GM20431 (cell line): ENCODE data around the gene GADD45B.

Experiments used
- in situ Hi-C: fragments of 300-500 bp; cut with MseI, MboI; formaldehyde crosslinking; loops from one replicate; pipeline ENCODE4 v1.15.0; 2020; ENCODE audit warnings: low sequenced_read_pairs; ENCODE audit not compliant: unreplicated experiment

GADD45B gene

DNA sequence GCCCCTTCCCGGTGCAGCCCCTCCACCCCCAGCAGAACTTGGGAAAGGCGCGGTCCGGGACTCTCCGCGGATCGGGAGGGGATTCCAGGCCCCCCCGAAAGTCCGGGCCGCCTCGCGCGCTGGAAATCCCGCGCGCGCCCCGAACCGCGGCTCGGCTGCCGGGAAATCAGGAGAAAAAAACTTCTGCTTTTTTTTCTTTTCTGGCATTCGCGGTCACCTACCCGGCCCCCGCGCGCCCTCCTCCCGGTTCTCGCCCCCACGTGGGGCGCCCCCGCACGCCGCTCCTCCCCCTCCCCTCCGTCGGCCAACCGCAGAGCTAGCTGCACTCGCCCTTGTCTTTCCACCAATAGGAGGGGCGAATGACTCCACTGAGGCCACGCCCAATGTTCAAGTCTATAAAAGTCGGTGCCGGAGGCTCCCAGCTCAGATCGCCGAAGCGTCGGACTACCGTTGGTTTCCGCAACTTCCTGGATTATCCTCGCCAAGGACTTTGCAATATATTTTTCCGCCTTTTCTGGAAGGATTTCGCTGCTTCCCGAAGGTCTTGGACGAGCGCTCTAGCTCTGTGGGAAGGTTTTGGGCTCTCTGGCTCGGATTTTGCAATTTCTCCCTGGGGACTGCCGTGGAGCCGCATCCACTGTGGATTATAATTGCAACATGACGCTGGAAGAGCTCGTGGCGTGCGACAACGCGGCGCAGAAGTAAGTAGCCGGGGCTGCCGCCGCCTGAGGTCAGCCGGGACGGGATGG, at the start of gene GADD45B:
TSS of gene GADD45B (plus strand) at position 426 of the 749 bp plus-strand sequence. CDS start at position 658, 232 bp downstream.
- in situ Hi-C loops = loop anchor here (10.0 kb wide), 1 partner anchor 139 kb away; no protein-coding TSS in a partner anchor

DNA sequence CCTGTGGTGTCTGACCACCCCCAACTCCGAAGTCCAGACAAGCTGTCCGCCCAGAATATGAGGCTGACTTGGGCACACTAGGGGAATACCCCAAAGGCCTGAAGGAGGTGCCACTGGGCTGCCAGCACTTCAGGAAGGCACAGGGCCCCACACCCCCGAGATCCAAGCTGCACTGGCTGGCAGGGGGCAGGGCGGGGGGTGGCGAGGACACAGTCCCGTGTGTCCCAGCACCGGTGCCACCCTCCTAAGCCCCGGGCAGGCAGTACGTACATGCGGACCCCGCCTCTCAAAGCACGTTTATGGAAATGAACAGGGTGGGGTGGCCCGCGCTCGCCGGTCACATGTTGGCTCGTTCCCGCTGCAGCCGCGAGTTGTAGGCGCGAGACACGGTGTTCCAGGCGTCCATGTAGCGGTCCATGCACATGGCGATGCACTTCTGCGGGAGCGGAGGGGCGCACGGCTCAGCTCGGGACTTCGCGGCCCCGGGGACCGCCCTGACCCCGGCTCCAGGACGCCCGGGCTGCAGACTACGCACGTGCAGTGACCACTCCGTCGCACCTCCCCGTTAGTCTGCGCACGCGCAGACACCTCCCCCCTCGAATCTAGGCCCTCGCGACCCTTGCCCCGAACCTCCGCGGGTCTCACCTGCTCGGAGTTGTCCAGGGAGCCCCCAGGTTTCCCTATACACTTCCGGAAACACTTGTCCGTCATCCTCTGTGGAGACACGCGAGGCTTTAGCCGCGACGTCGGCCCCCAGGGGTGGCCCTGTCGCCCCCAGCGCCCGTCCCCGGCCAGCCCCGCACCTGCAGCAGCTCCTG, 49.1 kb upstream of the GADD45B start:
- in situ Hi-C loops = no loop called here

DNA sequence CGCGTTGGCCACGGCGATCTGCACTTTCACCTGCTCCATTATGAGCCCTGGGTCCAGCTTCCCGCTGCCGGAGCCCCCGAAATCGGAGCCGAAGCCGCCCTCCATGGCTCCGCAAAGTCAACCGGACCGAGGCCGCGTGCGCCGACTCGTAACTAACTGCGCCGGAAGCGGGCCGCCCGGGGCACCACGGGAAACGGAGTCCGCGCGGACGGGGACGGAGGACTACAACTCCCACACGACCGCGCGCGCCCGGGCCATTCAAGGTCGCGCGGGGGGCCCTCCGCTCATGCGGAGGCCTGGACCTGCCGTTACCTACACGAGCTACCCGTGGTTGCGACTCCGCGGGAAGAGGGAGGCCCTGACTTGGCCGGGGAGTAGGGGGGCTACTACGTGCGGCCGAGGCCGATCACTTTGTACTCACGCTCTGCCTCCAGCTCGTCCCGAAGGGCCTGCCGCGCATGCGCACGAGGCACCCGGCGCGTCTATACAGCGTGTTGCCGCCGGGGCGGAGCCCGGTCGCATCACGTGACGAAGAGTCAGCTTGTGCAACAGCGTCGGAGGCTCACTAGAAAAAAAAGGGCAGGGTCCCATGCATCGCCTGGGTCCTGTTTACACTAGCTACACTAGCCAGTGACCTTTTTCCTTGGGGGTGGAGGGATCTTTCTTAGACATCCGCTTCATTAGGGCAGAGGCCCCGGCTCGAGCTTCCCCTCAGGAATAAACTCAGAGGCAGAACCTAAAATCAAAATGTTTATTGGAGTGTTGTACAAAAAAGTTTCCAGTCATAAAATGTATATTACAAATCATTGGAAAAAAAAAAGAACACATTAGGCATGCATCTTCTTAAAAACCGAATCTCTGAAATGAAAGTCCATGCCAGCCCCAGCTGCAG, 48.3 kb upstream of the GADD45B start, which contains the start of gene TIMM13:
TSS of gene TIMM13 (minus strand) at position 158 of the 892 bp plus-strand sequence. CDS start at position 105, 53 bp downstream.
- in situ Hi-C loops = no loop called here

DNA sequence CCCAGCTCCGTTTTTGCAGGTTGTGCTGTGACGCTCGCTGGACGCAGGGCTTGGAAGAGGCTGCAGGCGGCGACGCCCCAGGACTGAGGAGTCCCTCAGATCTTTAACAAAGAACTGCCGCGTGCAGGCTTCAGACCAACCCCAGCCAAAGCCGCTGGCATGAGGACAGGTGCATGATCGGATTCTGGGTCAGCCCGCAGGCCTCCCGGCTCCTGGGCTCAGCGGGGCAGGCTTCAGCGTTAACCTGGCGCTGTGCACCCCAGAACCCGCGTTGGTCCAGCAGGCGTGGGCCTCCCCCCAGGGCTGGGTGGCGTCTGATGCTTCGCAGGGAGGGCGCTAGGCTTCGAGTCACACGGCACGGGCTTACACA, 47.6 kb upstream of the GADD45B start:
- in situ Hi-C loops = no loop called here

DNA sequence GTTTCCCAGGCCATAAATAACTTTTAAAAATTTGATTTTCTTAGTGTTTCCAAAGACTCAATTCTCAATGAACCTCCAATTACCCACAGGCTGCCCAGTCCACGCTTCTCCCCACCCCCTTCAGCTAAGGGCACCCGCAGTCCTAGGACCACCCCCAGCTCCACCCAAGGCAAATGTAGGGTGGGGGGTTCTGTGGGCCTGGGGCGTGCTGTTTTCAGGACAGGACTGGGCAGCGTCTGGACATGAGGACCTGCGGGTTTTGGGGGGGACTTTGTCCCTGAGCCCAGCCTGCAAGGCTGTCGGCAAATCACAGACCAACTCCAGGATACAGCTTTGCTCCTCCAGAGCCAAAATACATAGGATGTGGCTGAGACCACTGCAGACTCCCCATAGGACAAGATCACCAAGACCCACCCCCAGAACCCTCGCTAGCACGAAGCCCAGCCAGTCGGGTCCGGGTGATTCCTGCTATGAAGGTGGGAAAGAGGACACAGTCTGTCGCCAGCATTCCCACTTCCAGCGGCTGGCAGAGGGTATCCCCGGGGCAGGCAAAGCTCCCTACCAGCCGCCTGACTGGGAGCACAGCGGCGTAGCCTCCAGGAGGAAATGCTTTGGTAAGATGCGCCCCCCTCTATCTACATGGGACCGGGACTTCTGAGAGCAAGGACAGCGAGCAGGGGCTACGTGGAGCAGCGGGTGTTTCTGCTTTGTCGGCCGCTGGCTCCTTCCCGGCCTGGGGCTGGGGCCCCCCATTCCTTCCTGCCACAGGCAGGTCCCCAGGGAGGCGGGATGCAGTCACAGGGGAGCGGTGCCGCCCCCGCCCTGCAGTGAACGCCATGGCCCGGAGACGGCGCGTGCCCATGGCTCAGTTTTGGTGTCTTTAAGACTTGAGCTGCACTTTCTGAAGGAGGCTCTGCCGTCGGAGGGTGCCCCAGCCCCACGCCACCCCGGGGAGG, 46.9 kb upstream of the GADD45B start:
- in situ Hi-C loops = no loop called here

GRCh38 chr19:2429917-2430535, 45.9 kb upstream of the GADD45B start:
- in situ Hi-C loops = no loop called here

- in situ Hi-C loops = no loop called here
Measured at GRCh38 chr19:2431318-2432055, 44.4 kb upstream of the GADD45B start.

DNA sequence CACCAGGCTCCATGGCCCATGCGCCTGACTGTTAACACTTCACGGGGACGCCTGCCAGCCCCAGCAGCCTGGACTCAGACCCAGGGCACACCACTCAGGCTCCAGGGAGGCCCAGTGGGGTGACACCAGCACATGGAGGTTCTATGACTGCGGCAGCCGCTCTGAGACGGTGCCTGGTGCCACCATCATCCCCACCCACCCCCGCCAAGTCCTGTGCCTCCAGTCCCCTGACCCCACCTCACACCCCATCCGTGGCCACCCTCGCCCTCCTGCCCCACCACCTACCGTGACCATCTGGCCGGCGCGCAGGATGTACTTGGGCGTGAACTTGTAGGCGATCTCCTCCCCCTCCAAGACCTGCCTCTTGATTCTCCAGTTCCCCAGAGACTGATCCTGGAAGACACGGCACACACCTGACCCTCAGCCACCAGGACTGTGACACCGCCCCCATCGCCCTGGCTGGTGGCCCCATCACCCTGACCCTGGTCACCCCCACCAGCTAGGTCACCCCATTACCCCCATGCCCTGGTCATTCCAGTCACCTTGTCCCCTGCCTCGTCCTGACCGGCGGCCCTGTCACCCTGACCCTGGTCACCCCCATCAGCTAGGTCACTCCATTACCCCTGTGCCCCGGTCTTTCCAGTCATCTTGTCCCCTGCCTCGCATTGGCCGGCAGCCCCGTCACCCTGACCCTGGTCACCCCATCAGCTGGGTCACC, 43.6 kb upstream of the GADD45B start:
- in situ Hi-C loops = no loop called here

DNA sequence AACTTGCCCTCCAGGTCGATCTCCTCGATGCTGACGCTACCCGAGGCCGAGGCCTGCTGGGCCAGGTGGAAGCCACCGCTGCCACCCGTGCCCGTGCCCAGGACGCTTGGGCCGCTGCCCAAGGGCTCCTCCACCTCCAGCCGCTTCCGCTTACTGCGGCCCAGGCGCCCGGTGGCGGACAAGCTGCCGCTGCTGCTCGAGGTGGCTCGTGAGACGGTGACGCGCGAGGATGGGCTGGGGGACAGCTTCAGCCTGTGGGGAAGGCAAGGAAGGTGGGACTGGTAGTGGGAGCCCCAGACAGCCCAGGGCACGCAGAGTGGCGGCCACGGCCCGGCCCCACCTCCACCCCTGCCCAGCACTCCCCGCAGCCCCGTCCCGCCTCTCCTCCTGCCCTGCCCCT, 42.1 kb upstream of the GADD45B start:
- in situ Hi-C loops = no loop called here

- in situ Hi-C loops = no loop called here
Measured at GRCh38 chr19:2434267-2434666, 41.7 kb upstream of the GADD45B start.

DNA sequence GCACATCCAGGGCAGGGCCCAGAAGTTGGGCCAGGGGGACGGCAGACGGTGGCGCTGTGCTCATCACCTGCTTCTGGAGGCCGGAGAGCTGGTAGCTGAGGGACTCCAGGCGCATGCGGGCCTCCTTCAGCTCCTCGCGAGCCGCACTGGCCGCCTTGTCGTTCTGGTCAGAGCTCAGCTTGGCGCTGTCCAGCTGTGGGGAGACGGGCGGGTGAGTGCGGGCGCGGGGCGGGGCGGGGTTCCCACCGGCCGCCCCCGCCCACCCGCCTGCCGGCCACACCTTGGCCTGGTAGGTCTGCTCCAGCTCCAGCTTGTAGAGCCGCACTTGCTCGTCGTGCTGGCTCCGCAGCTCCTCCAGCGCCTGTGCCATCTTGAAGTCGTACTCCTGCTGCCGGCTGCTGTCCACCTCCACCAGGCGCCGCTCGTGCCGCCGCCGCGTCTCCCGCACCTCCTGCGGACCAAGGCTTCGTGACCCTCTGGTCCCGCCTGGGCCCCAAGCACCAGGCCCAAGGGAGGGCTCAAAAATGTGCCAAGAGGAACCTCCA, 41.1 kb upstream of the GADD45B start:
- in situ Hi-C loops = no loop called here

- in situ Hi-C loops = no loop called here
Measured at GRCh38 chr19:2436384-2436783, 39.5 kb upstream of the GADD45B start.

- in situ Hi-C loops = no loop called here
Measured at GRCh38 chr19:2436926-2437325, 39.0 kb upstream of the GADD45B start.

DNA sequence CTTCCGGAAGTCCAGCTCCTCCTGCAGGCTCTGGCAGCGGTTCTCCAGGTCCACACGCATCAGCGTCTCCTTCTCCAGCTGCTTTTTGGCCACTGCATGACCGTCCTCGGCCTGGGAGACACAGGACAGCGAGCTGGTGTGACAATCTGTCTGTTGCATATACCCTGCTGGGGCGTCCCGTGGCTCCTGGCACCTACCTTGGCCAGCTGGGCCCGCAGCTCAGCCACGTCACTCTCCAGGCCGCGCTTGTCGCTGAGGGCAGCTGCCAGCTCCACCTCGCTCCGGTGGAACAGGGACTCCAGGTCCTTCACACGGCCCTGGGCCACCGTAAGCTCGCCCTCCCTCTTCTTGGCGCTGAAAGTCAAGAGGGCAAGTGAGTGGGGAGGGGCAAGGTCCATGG, 37.7 kb upstream of the GADD45B start:
- in situ Hi-C loops = no loop called here

DNA sequence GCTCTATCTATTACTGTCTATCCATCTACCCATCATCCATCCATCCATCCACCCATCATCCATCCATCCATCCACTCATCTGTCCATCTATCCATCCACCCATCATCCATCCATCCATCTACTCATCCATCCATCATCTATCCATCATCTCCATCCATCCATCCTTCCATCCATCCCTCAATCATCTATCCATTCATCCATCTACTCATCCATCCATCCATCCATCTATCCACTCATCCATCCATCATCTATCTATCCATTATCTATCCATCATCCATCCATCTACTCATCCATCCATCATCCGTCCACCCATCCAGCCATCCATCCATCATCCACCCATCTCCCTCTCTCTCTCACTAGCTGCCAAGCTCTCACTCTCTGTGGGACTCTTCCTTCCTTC, 35.4 kb upstream of the GADD45B start:
- in situ Hi-C loops = no loop called here

- in situ Hi-C loops = no loop called here
Measured at GRCh38 chr19:2441096-2441752, 34.7 kb upstream of the GADD45B start.
